ENCODE results near the gene GMNC. TPM values are rescaled to one million over a fixed set of nuclear protein-coding genes. Genes with fewer than 3 reads are reported as not detected.
"Not testable (repeated sequence)": the region's sequence is repeated elsewhere in the genome, so short reads cannot be mapped to it uniquely, and the experiment has no call there.

GMNC gene
- polyA plus RNA-seq, 2 donors = not detected

- WGBS, 2 donors = 84 to 86% methylated on average over 17 of the region's 17 CpGs
- Histone ChIP-seq H3K27me3 (ENCODE audit: control insufficient read depth in 1 of 2, insufficient read depth in 2 of 2, low read length in 2 of 2) (no peaks in the 10 kb centered on the region), H3K4me3 (ENCODE audit: low read depth in 1 of 2, low read length in 2 of 2) (no peak overlapping the region), H3K4me1 (ENCODE audit: control insufficient read depth in 2 of 2, insufficient read depth in 2 of 2, low read length in 1 of 2) (no peaks in the 10 kb centered on the region), H3K36me3 (ENCODE audit: control insufficient read depth in 2 of 2, insufficient read depth in 2 of 2, low read length in 1 of 2) (no peaks in the 10 kb centered on the region), H3K27ac (ENCODE audit: low read depth in 2 of 2, low read length in 1 of 2) (no peak overlapping the region), H3K9me3 (ENCODE audit: control insufficient read depth in 2 of 2, insufficient read depth in 1 of 2, low read depth in 1 of 2, low read length in 1 of 2) (peaks cover 0 to 3% of the 10 kb centered on the region in 2 donors)
Observed at GRCh38 chr3:190877925-190878324, 15.4 kb upstream of the GMNC start.

GRCh38 chr3:190876433-190876832 lies 13.9 kb upstream of the GMNC start:
- H3K27ac ChIP-seq (ENCODE audit: low read depth in 2 of 2, low read length in 1 of 2); H3K36me3 ChIP-seq (ENCODE audit: control insufficient read depth in 2 of 2, insufficient read depth in 2 of 2, low read length in 1 of 2); H3K4me1 ChIP-seq (ENCODE audit: control insufficient read depth in 2 of 2, insufficient read depth in 2 of 2, low read length in 1 of 2); H3K9me3 ChIP-seq (ENCODE audit: control insufficient read depth in 2 of 2, insufficient read depth in 1 of 2, low read depth in 1 of 2, low read length in 1 of 2); H3K4me3 ChIP-seq (ENCODE audit: low read depth in 1 of 2, low read length in 2 of 2); H3K27me3 ChIP-seq (ENCODE audit: control insufficient read depth in 1 of 2, insufficient read depth in 2 of 2, low read length in 2 of 2): not testable (repeated sequence)
- 92 to 95% methylated on average over 5 to 6 of the region's 7 CpGs for WGBS, 2 donors

- H3K27ac ChIP-seq (ENCODE audit: low read depth in 2 of 2, low read length in 1 of 2); H3K4me1 ChIP-seq (ENCODE audit: control insufficient read depth in 2 of 2, insufficient read depth in 2 of 2, low read length in 1 of 2); H3K4me3 ChIP-seq (ENCODE audit: low read depth in 1 of 2, low read length in 2 of 2); H3K36me3 ChIP-seq (ENCODE audit: control insufficient read depth in 2 of 2, insufficient read depth in 2 of 2, low read length in 1 of 2); H3K27me3 ChIP-seq (ENCODE audit: control insufficient read depth in 1 of 2, insufficient read depth in 2 of 2, low read length in 2 of 2); H3K9me3 ChIP-seq (ENCODE audit: control insufficient read depth in 2 of 2, insufficient read depth in 1 of 2, low read depth in 1 of 2, low read length in 1 of 2): not testable (repeated sequence)
- WGBS, 2 donors = 94 to 95% methylated on average over 9 of the region's 9 CpGs
Observed at GRCh38 chr3:190875061-190875460, 12.6 kb upstream of the GMNC start.

GRCh38 chr3:190870127-190870526 lies 7.6 kb upstream of the GMNC start:
- Histone ChIP-seq H3K4me3 (ENCODE audit: low read depth in 1 of 2, low read length in 2 of 2) (no peak overlapping the region), H3K27ac (ENCODE audit: low read depth in 2 of 2, low read length in 1 of 2) (no peak overlapping the region), H3K36me3 (ENCODE audit: control insufficient read depth in 2 of 2, insufficient read depth in 2 of 2, low read length in 1 of 2) (no peaks in the 10 kb centered on the region), H3K4me1 (ENCODE audit: control insufficient read depth in 2 of 2, insufficient read depth in 2 of 2, low read length in 1 of 2) (no peaks in the 10 kb centered on the region), H3K9me3 (ENCODE audit: control insufficient read depth in 2 of 2, insufficient read depth in 1 of 2, low read depth in 1 of 2, low read length in 1 of 2) (no peaks in the 10 kb centered on the region), H3K27me3 (ENCODE audit: control insufficient read depth in 1 of 2, insufficient read depth in 2 of 2, low read length in 2 of 2) (no peaks in the 10 kb centered on the region)
- 43 to 50% methylated on average over 3 of the region's 3 CpGs for WGBS, 2 donors

GRCh38 chr3:190867071-190867470 lies 4.6 kb upstream of the GMNC start:
- Histone ChIP-seq H3K27ac (ENCODE audit: low read depth in 2 of 2, low read length in 1 of 2) (no peak overlapping the region), H3K4me1 (ENCODE audit: control insufficient read depth in 2 of 2, insufficient read depth in 2 of 2, low read length in 1 of 2) (no peaks in the 10 kb centered on the region), H3K9me3 (ENCODE audit: control insufficient read depth in 2 of 2, insufficient read depth in 1 of 2, low read depth in 1 of 2, low read length in 1 of 2) (no peaks in the 10 kb centered on the region), H3K4me3 (ENCODE audit: low read depth in 1 of 2, low read length in 2 of 2) (no peak overlapping the region), H3K27me3 (ENCODE audit: control insufficient read depth in 1 of 2, insufficient read depth in 2 of 2, low read length in 2 of 2) (no peaks in the 10 kb centered on the region), H3K36me3 (ENCODE audit: control insufficient read depth in 2 of 2, insufficient read depth in 2 of 2, low read length in 1 of 2) (no peaks in the 10 kb centered on the region)
- WGBS, 2 donors = 74 to 85% methylated on average over 2 of the region's 2 CpGs

- Histone ChIP-seq H3K27me3 (ENCODE audit: control insufficient read depth in 1 of 2, insufficient read depth in 2 of 2, low read length in 2 of 2) (no peaks in the 10 kb centered on the region), H3K36me3 (ENCODE audit: control insufficient read depth in 2 of 2, insufficient read depth in 2 of 2, low read length in 1 of 2) (no peaks in the 10 kb centered on the region), H3K27ac (ENCODE audit: low read depth in 2 of 2, low read length in 1 of 2) (no peak overlapping the region), H3K4me3 (ENCODE audit: low read depth in 1 of 2, low read length in 2 of 2) (no peak overlapping the region), H3K4me1 (ENCODE audit: control insufficient read depth in 2 of 2, insufficient read depth in 2 of 2, low read length in 1 of 2) (no peaks in the 10 kb centered on the region), H3K9me3 (ENCODE audit: control insufficient read depth in 2 of 2, insufficient read depth in 1 of 2, low read depth in 1 of 2, low read length in 1 of 2) (no peaks in the 10 kb centered on the region)
- 55 to 67% methylated on average over 7 of the region's 7 CpGs for WGBS, 2 donors
Observed at GRCh38 chr3:190865828-190866227, 3.3 kb upstream of the GMNC start.

- Histone ChIP-seq H3K36me3 (ENCODE audit: control insufficient read depth in 2 of 2, insufficient read depth in 2 of 2, low read length in 1 of 2) (no peaks in the 10 kb centered on the region), H3K4me3 (ENCODE audit: low read depth in 1 of 2, low read length in 2 of 2) (no peak overlapping the region), H3K4me1 (ENCODE audit: control insufficient read depth in 2 of 2, insufficient read depth in 2 of 2, low read length in 1 of 2) (no peaks in the 10 kb centered on the region), H3K27me3 (ENCODE audit: control insufficient read depth in 1 of 2, insufficient read depth in 2 of 2, low read length in 2 of 2) (no peaks in the 10 kb centered on the region), H3K9me3 (ENCODE audit: control insufficient read depth in 2 of 2, insufficient read depth in 1 of 2, low read depth in 1 of 2, low read length in 1 of 2) (no peaks in the 10 kb centered on the region), H3K27ac (ENCODE audit: low read depth in 2 of 2, low read length in 1 of 2) (no peak overlapping the region)
- 35 to 60% methylated on average over 2 of the region's 2 CpGs for WGBS, 2 donors
Observed at GRCh38 chr3:190865419-190865818, 2.9 kb upstream of the GMNC start.

GRCh38 chr3:190864002-190864401 lies 1.5 kb upstream of the GMNC start:
- Histone ChIP-seq H3K9me3 (ENCODE audit: control insufficient read depth in 2 of 2, insufficient read depth in 1 of 2, low read depth in 1 of 2, low read length in 1 of 2) (no peaks in the 10 kb centered on the region), H3K4me1 (ENCODE audit: control insufficient read depth in 2 of 2, insufficient read depth in 2 of 2, low read length in 1 of 2) (no peaks in the 10 kb centered on the region), H3K27me3 (ENCODE audit: control insufficient read depth in 1 of 2, insufficient read depth in 2 of 2, low read length in 2 of 2) (no peaks in the 10 kb centered on the region), H3K27ac (ENCODE audit: low read depth in 2 of 2, low read length in 1 of 2) (no peak overlapping the region), H3K36me3 (ENCODE audit: control insufficient read depth in 2 of 2, insufficient read depth in 2 of 2, low read length in 1 of 2) (no peaks in the 10 kb centered on the region), H3K4me3 (ENCODE audit: low read depth in 1 of 2, low read length in 2 of 2) (no peak overlapping the region)

GRCh38 chr3:190863119-190863465 lies 598 bp upstream of the GMNC start:
- H3K27ac ChIP-seq (ENCODE audit: low read depth in 2 of 2, low read length in 1 of 2) = peak overlapping the region; percentile 28 to 62
- H3K36me3 ChIP-seq (ENCODE audit: control insufficient read depth in 2 of 2, insufficient read depth in 2 of 2, low read length in 1 of 2) = no peaks in the 10 kb centered on the region
- H3K27me3 ChIP-seq (ENCODE audit: control insufficient read depth in 1 of 2, insufficient read depth in 2 of 2, low read length in 2 of 2) = no peaks in the 10 kb centered on the region
- H3K4me1 ChIP-seq (ENCODE audit: control insufficient read depth in 2 of 2, insufficient read depth in 2 of 2, low read length in 1 of 2) = no peaks in the 10 kb centered on the region
- H3K4me3 ChIP-seq (ENCODE audit: low read depth in 1 of 2, low read length in 2 of 2) = peak overlapping the region; percentile 60 to 63
- WGBS, 2 donors = 9 to 11% methylated on average over 6 of the region's 6 CpGs
- H3K9me3 ChIP-seq (ENCODE audit: control insufficient read depth in 2 of 2, insufficient read depth in 1 of 2, low read depth in 1 of 2, low read length in 1 of 2) = no peaks in the 10 kb centered on the region

GRCh38 chr3:190860521-190860920 lies 2.0 kb downstream of the GMNC start:
- H3K9me3 ChIP-seq (ENCODE audit: control insufficient read depth in 2 of 2, insufficient read depth in 1 of 2, low read depth in 1 of 2, low read length in 1 of 2) = no peaks in the 10 kb centered on the region
- no peak overlapping the region for H3K4me3 ChIP-seq (ENCODE audit: low read depth in 1 of 2, low read length in 2 of 2)
- H3K27me3 ChIP-seq (ENCODE audit: control insufficient read depth in 1 of 2, insufficient read depth in 2 of 2, low read length in 2 of 2) = no peaks in the 10 kb centered on the region
- no peak overlapping the region for H3K27ac ChIP-seq (ENCODE audit: low read depth in 2 of 2, low read length in 1 of 2)
- WGBS, 2 donors = 70 to 74% methylated on average over 7 of the region's 7 CpGs
- H3K4me1 ChIP-seq (ENCODE audit: control insufficient read depth in 2 of 2, insufficient read depth in 2 of 2, low read length in 1 of 2) = no peaks in the 10 kb centered on the region
- H3K36me3 ChIP-seq (ENCODE audit: control insufficient read depth in 2 of 2, insufficient read depth in 2 of 2, low read length in 1 of 2) = no peaks in the 10 kb centered on the region
